Endothelial cell of umbilical vein (primary cell): ENCODE data around the gene ATN1.

ENCODE experiments used
- CTCF ChIP-seq, 2 donors: IDR thresholded peaks; 1 replicate in 1 of 2; 2 replicates in 1 of 2; pipeline ENCODE4 v1.5.1; 2011; ENCODE audit warnings: low read length in 2 of 2, mild to moderate bottlenecking in 2 of 2, moderate library complexity in 2 of 2, control low read depth in 1 of 2, inconsistent platforms in 1 of 2, low read depth in 1 of 2; ENCODE audit not compliant: insufficient read depth in 1 of 2; ENCODE audit errors: extremely low read depth in 1 of 2
- POLR2A ChIP-seq: IDR thresholded peaks from 2 replicates; pipeline ENCODE4 v1.6.1; 2012; ENCODE audit warnings: low read depth, mild to moderate bottlenecking, control low read depth, low read length

- no peak for TF ChIP-seq POLR2A
- TF ChIP-seq CTCF (IDR thresholded peaks at IDR 0.05; ENCODE audit: extremely low read depth in 1 of 2, insufficient read depth in 1 of 2, low read depth in 1 of 2, low read length in 2 of 2): no peak
These were observed 60.3 kb downstream of the ATN1 start for GRCh38 chr12:6987956-6988553.
